ENCODE data around the gene CXCR5.

CXCR5 gene

DNA sequence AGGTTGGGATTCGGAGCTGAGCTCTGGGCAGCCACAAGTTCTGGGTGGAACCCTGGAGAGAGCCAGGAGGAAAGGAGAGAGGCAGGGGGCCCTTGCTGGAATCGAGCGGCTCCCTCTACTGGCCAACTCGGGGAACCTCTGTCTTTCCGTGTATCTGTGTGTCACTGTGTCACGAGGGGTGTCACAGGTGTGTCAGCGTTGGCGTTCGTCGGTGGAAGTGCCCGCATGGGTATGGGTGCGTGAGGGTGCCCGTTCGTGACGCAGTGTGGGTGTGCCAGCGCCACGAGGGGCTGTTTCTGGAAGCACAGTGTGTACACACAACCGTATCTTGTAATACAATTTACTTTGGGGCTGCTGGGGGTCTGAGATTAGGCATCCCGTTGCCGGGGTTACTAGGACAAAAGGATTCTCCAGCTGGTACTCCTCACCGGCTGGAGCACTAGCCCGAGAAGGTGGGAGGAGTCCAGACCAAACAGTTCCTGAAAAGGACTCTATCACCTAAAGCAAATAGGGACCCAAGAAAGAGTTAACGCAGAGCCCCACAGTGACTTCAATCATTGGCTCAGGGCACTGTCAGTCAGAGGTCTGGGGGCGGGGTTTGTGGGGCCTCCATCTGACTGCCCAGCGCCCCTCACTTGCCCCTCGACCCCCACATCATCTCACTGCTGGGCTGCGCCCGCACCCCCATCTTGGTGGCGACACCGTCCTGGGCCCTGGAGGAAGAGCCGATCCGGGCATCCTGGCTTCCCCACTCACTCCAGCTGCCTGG, 44.6 kb downstream of the CXCR5 start:
- DNase-seq (ENCODE audit: low spot score): peak; percentile 97

DNA sequence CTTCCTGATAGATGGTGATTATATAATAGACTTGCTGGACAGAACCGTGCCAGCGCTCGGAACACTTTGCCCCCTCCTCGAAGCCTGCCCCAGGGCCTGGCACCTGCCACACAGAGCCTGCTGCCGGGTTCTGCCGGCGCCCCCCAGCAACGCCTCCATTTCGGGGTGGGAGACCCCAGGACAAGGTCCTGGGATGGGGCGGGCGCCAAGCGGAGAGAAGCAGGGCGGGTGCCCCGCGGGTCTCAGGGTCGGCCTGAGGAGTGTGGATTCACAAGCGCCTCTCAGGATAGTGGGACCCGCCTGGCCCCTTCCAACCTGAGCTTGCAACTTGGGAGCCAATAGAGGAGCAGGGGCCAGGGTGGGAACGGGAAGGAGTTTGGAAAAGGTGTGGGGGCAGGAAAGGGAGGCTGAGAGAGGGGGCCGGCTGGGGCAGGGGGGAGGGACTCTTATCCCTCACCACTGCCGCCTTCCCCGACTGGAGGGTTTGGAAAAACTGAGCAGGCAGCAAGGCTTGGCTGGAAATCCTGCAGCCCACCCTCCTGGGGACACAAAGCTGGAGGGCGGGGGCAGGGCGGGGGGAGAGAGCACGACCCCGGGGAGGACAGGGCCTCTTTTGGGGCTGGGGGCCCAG, 45.3 kb downstream of the CXCR5 start:
- DNase-seq (ENCODE audit: low spot score): peak; percentile 94

DNA sequence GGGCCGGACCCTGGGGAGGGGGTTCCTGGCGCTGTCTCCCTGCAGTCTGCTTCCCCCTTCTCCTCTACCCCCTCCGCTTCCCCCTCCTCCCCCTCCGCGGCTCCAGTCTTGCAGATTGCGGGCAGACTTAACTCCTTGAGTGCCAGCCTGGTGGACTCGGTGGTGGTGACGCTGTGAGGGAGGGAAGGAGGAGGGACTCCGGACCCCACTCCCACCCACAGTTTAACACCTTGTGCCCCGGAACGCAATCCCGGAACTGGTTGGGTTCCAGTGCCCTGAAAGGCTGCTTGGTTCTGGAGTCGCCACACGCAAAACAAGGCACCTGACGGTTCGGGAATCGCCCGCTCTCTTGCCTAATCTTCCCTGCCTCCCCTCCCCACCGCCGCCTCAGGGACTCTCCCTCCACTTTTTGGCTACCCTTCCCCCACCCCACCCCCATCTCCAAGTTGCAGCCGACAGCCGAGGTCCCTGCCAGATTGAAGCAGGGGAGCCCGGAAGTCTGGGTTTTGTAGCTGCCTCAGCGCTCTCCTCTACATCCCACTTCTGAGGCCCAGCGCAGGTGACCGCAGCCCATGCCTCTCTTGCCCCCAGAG, 45.9 kb downstream of the CXCR5 start:
- DNase-seq (ENCODE audit: low spot score): no peak

DNA sequence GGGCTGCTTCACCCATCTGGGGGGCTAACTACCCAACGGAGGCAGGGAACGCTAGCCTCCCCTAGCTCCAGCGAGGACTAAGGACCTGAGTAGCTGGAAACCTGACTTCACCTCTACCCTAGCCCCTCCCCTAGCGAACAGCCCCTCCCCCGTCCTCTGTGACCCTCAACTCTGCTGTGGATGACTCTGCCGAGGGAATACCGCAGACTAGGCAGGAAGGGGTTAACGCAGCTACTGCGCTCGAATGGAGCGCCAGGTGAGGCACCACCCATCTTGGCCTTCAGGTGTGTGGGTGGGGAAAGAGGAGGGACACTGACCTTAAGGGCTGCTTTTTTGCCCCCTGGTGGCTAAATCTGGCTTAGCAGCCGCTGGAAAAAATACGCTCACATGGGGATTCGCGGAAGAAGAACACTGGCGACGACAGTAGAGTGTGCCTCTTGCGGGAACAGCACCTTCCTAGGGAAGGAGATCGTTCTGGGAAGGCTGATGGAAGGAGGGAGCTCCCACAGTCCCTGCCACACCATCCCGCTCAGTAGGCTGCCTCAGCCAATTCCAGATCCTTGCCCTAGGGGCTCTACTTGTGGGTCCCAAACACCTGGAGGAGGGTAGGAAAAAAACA, 46.5 kb downstream of the CXCR5 start:
- peak; percentile 89 for DNase-seq (ENCODE audit: low spot score)

DNA sequence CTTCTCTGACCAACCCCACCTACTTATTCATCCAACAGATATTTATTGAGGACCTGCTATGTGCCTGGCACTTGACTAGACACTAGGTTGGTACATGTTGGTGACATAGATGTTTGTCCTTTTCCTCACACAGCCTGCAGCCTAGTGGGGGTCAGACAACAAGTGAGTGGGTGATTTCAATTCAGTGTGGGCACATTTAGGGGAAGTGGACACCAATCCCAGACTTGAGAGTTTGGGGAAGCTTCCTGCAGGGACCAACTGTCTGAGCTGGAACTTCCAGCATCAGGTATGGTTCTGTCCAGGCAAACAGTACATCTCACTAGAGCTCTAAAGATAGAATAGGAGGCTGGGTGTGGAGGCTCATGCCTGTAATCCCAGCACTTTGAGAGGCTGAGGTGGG, 47.9 kb downstream of the CXCR5 start:
- DNase-seq (ENCODE audit: low spot score): no peak

DNA sequence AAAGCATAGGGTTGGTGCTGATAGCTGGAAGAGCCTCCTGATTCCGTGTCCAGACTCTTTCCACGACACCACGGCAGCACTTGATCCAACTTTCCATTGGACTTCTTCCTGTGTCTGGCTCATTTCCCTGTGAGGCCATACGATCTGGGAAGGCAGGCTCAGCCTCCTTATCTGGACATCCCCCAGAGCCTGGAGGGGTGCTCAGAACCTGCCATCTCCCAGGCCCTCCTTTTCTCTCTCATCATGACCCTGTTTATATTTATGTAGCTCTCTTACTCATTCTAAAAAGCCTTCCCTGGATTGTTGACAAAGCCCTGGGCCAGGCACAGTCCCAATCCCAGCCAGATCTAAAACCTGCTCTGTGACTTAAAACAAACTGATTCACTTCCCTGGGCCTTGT, 49.8 kb downstream of the CXCR5 start:
- no peak for DNase-seq (ENCODE audit: low spot score)

DNA sequence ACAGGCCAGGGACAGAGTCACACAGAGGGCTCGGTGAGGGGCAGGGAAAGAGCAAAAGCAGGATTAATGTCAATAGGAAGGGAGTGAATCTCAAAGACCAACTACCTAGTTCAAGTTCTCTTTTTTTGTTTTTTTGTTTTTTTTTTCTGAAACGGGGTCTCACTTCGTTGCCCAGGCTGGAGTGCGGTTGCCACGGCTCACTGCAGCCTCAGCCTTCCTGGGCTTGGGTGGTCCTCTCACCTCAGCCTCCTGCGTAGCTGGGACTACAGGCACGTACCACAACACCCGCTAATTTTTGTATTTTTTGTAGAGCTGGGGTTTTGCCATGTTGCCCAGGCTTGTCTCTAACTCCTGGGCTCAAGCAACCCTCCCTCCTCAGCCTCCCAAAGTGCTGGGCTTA, 51.7 kb downstream of the CXCR5 start:
- no peak for DNase-seq (ENCODE audit: low spot score)

DNA sequence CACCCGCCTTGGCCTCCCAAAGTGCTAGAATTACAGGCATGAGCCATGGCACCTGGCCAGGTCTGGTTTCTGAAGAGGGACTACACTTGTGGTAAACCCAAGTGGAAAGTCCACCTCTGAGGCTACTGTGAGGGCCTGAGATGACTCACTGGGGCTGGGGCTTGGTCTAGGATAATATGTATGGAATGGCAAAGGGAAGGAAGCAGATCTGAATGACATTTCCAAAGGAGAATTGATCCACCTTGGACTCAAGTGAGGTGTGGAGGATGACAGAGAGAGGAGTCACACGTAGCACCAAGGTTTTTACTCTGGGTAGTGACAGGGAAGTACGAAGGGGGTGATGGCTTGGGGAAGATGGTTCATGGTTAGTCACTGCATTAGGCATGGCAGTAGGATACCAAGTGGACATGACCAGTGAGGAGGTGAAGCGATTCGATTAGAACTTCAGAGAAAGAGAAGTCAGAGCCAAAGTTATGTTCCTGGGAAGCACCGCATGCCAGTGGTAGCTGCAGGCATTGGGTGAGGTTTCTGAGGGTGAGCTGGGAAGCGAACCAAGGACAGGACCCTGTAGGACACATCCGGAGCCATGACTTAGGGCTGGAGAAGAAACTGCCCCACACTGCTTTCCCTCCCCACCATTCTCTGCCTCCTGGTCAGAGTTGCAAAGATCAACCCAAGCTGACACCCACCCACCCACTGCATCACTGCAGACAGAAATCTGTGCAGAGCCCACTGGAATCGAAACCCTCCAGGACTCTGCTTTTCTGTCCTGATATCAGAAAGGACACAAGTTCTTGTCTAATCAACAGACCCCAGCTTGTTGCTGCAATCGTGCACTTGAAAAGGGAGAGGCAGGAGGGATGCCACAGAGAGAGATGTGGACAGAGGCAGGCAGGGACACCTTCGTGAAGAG, 55.1 kb downstream of the CXCR5 start:
- no peak for DNase-seq (ENCODE audit: low spot score)

DNA sequence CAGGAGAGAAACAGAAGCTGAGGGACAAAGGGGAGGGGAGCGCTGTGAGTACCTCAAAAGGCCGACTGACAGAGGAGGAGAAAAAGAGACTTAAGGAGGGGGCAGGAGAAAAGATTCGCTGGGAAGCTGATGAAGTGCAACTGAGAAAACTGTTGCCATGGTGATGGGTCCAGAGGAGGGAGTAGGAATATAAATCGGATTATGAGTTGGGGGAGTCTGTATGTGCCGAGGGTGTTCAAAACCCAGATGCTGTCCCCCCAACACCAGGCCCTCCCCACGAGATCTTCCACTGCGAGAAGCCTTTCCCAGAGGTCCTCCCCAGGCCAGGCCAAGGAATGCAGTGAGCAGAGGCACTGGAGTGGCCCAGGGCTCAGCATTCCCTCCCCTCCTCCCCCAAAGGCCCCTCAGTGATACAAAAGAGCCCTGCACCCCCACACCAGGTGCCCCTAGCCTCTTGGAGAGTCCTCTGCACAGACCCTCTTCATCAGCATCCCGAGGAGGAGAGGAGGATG, 55.8 kb downstream of the CXCR5 start:
- no peak for DNase-seq (ENCODE audit: low spot score)

DNA sequence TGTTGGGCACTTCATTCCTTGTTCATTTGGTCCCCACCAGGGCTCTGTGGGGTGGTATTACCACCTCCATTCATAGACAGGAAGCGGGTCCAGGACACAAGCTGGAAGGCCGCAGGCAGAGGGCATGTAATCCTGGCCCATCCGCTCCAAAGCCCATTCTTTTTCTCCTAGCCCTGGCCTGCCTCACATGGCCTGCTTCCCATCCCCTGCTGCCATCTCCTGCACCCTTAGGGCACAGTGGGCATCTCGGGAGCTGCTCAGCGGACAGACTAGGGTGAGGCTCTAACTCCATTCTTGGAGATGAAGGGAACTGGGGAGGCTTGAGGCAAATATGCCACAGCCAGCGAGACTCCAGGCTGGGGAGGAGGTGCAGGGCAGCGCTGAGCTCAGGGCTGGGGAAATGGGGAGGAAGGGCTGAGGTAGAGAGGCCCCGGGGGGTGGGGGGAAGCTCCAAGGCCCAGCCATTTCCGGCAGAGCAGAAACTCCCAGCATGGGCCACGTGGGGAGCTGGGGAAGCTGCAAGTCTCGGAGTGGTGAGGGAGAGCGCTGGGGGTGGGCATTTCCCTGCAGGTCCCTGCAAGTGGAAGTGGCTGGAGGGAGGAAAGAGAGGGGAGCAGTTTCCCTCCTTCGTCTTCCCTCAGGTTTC, 56.4 kb downstream of the CXCR5 start:
- DNase-seq (ENCODE audit: low spot score): no peak

DNA sequence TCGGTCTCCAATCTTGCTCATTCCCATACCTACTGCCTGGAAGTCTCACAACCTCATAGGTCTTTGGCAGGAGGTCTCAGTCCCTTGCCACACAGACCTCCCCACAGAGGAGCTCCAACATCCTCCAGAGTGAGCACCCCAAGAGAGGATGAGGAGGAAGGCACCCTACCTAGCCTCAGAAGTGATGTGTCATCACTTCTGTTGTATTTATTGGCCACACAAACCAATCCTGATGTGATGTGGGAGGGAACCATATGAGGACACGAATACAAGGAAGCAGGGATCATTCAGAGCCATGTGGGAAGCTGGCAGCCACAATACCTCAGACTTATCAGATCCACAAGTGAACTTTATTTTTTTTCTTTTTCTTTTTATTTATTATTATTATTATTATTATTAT, 63.4 kb downstream of the CXCR5 start:
- DNase-seq (ENCODE audit: low spot score): no peak
